Kidney (tissue), 14 donors: ENCODE data around the gene SYTL5. TPM values are rescaled to one million over a fixed set of nuclear protein-coding genes. Genes with fewer than 3 reads are reported as not detected.

Experiments used
- DNase-seq, 5 donors: peaks; one replicate each; pipeline ENCODE4 v3.0.0-alpha.2; 2013 to 2020
- FAIRE-seq: peaks from 2 replicates; lab custom pipeline; 2012; peaks lifted over from hg19 to GRCh38; lab: Jason Lieb, UNC
- H3K27ac ChIP-seq, 2 donors: one replicate each; pipeline ENCODE4 v1.7.0; 2013; ENCODE audit warnings: low read depth in 2 of 2, low read length in 2 of 2, inconsistent platforms in 1 of 2
- H3K27me3 ChIP-seq: one replicate; pipeline ENCODE4 v1.7.1; 2013; ENCODE audit warnings: low read length, inconsistent platforms; ENCODE audit not compliant: control insufficient read depth, insufficient read depth
- H3K36me3 ChIP-seq, 3 donors: one replicate each; pipeline versions ENCODE4 v1.7.0 to v1.7.1; 2013; ENCODE audit warnings: low read length in 3 of 3, control low read depth in 1 of 3, inconsistent platforms in 1 of 3; ENCODE audit not compliant: insufficient read depth in 3 of 3, control insufficient read depth in 2 of 3
- H3K4me1 ChIP-seq, 3 donors: one replicate each; pipeline versions ENCODE4 v1.7.0 to v1.7.1; 2013; ENCODE audit warnings: low read length in 3 of 3, inconsistent platforms in 1 of 3, low read depth in 1 of 3; ENCODE audit not compliant: control insufficient read depth in 2 of 3, insufficient read depth in 2 of 3
- H3K4me3 ChIP-seq, 3 donors: one replicate each; pipeline versions ENCODE4 v1.7.0 to v1.8.1; 2013; ENCODE audit warnings: low read length in 3 of 3, control low read depth in 1 of 3, inconsistent platforms in 1 of 3
- H3K9ac ChIP-seq, 3 donors: one replicate each; pipeline versions ENCODE4 v1.7.0 to v1.7.1; 2013; ENCODE audit warnings: low read length in 3 of 3, control low read depth in 1 of 3, inconsistent platforms in 1 of 3
- H3K9me3 ChIP-seq, 3 donors: one replicate each; pipeline versions ENCODE4 v1.7.0 to v1.7.1; 2013; ENCODE audit warnings: low read length in 3 of 3, control low read depth in 1 of 3, inconsistent platforms in 1 of 3; ENCODE audit not compliant: control insufficient read depth in 2 of 3, insufficient read depth in 1 of 3
- intact Hi-C: fragments of 100-400 bp; cut with DNase I; formaldehyde crosslinking; loops from one replicate; pipeline ENCODE4 v1.11.1; 2022
- polyA plus RNA-seq: library from polyadenylated mRNA; stranded (reverse); fragments of 350-450 nt; fragmentation: Illumina TruSeq; extraction: RNeasy Lipid Tissue Mini Kit (QIAGEN cat#74804); gene quantifications from one replicate; pipeline ENCODE4 v1.2.3, GENCODE V29; 2014; ENCODE audit warnings: low read depth, low replicate concordance; ENCODE audit not compliant: insufficient read depth
- total RNA-seq: library from RNA; stranded (reverse); fragmentation: NEBNext Ultra II Directional; extraction: Animal tissue kit (Norgen Biotek cat#: 25700); gene quantifications from one replicate; pipeline ENCODE4 v1.2.1, GENCODE V29; 2021
- TF ChIP-seq, protein P1 (sequence below): IDR thresholded peaks from 3 replicates; pipeline ENCODE4 v1.5.1; 2012; ENCODE audit warnings: mild to moderate bottlenecking, moderate library complexity, borderline replicate concordance; ENCODE audit not compliant: insufficient read depth; ENCODE audit errors: extremely low read depth
- donor health status: control.
- donor health status: control.
- donor health status: control.
- donor health status: control.
- donor health status: control.
- donor health status: DM: yes; HTN: yes; CAD: no.
- donor health status: Normal renal cell carcinoma (clear cell type).

Gene SYTL5
- total and polyA plus RNA-seq, 2 donors from 2014 or later, result 0.65 to 0.69 TPM

DNA sequence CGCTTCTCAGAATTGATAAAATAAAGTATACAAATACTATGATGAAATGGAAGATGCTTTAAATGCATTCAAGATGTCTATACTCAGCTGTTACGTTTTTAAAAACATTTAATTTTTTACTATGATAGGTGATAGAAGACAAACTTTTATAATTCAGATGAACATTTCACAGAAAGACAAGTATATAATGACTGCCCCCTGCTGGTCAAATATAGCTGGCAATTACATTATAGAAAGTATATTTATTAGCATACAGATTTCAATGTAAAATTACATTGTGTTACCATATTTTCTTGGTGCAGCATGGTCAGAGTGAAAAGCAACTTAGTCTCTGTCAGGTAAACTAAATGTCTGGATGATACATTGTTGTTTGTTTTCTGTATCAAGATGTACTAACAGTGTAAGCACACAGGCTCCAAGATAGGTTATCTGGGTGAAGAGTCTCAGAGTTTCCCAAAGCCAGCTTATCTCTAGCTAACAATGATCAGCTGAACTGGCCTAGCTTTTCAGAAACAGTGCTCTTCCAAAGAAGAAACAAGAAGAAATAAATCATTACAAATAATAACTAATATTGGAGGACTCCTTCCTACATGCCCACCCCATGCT is 160.2 kb downstream of the SYTL5 start:
- Histone ChIP-seq H3K9ac (no peak overlapping the region), H3K9me3 (no peaks in the 10 kb centered on the region), H3K36me3 (no peaks in the 10 kb centered on the region), H3K4me3 (no peak overlapping the region), H3K27ac (no peak overlapping the region), H3K27me3 (peaks cover 1% of the 10 kb centered on the region), H3K4me1 (peaks cover 0 to 3% (median 0%) of the 10 kb centered on the region in 3 donors)
- TF ChIP-seq, protein P1, sequence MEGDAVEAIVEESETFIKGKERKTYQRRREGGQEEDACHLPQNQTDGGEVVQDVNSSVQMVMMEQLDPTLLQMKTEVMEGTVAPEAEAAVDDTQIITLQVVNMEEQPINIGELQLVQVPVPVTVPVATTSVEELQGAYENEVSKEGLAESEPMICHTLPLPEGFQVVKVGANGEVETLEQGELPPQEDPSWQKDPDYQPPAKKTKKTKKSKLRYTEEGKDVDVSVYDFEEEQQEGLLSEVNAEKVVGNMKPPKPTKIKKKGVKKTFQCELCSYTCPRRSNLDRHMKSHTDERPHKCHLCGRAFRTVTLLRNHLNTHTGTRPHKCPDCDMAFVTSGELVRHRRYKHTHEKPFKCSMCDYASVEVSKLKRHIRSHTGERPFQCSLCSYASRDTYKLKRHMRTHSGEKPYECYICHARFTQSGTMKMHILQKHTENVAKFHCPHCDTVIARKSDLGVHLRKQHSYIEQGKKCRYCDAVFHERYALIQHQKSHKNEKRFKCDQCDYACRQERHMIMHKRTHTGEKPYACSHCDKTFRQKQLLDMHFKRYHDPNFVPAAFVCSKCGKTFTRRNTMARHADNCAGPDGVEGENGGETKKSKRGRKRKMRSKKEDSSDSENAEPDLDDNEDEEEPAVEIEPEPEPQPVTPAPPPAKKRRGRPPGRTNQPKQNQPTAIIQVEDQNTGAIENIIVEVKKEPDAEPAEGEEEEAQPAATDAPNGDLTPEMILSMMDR, result peak; percentile 53
- FAIRE-seq (peak; percentile 97), DNase-seq (peak in 2 of 5 donors; percentile 32 to 39)
- intact Hi-C loops, result loop anchor here (5.0 kb wide), 1 partner anchor 239 kb away; no protein-coding TSS in a partner anchor

DNA sequence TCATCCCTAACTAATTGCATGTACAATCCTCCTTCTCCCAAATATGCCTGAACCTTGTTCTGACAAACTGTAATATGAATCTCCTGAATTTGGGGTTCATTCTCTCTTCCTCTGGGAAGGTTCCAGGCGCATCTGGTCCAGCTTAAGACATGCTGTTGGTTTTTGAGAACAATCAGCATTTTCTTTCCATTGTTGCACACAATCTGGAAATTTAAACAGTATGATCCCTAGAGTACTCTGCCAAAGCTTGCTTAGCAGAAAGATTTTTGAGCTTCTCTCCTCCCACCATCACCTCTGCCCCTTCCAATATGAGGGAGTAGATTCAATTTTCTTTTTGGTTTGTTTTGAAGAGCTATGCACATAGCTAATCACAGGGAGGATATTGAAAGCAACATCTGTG is 164.2 kb downstream of the SYTL5 start:
- FAIRE-seq, result no peak
- Histone ChIP-seq H3K36me3 (no peaks in the 10 kb centered on the region), H3K4me3 (no peak overlapping the region), H3K4me1 (peaks cover 0 to 3% (median 0%) of the 10 kb centered on the region in 3 donors), H3K27me3 (peaks cover 2% of the 10 kb centered on the region), H3K9me3 (no peaks in the 10 kb centered on the region), H3K27ac (no peak overlapping the region), H3K9ac (no peak overlapping the region)
- no peak for DNase-seq
- TF ChIP-seq, protein P1, result no peak
- intact Hi-C loops, result no loop called here

DNA sequence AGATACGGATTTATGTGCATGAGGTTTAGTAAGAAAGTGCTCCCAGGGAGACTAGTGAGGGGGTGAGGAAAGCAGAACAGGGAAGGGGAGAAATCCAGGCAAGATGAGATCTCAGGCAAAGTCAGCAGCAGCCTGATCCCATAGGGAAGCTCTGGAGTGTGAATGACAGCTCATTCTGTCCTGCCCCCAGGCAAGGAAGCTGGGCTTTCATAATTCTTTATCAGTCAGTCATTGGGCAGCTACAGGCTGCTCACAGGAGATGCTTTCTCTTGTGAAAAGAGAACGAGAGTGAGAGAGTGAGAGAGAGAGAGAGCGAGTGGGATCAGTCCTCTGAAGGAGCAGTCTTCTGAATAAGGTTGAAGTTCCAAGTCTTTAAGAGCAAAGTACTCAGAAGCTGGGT is 166.2 kb downstream of the SYTL5 start:
- DNase-seq, result no peak
- FAIRE-seq, result no peak
- H3K9ac ChIP-seq, result no peak overlapping the region
- H3K4me1 ChIP-seq, result no peaks in the 10 kb centered on the region
- H3K27ac ChIP-seq, result no peak overlapping the region
- H3K27me3 ChIP-seq, result peaks cover 2% of the 10 kb centered on the region
- H3K4me3 ChIP-seq, result no peak overlapping the region
- H3K36me3 ChIP-seq, result no peaks in the 10 kb centered on the region
- no peaks in the 10 kb centered on the region for H3K9me3 ChIP-seq
- TF ChIP-seq, protein P1, result no peak
- intact Hi-C loops, result no loop called here

DNA sequence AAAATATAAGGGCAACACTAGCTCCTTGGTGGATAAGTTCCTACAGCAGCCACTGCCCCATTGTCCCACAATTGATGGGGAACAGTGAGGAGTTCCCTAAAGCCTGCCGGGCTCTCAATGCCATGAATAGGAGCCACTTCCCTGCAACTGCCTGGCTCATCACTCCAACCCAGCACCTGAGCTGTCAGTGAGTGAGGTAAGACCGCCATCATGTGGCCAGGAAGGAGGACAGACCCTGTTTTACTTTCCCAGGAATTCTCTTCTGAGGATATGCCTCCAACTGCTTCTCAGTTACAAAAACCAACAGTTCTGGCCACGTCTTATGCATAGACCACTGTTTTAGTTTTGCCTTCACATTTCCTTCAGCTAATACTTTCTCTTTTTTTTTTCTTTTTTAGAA is 168.8 kb downstream of the SYTL5 start:
- H3K9ac ChIP-seq, result no peak overlapping the region
- intact Hi-C loops, result no loop called here
- H3K4me1 ChIP-seq, result no peaks in the 10 kb centered on the region
- no peak overlapping the region for H3K27ac ChIP-seq
- TF ChIP-seq, protein P1, result peak; percentile 44
- DNase-seq (peak in 4 of 5 donors; percentile 45 to 62 (median 54)), FAIRE-seq (no peak)
- H3K27me3 ChIP-seq, result peaks cover 5% of the 10 kb centered on the region
- H3K9me3 ChIP-seq, result no peaks in the 10 kb centered on the region
- no peak overlapping the region for H3K4me3 ChIP-seq
- no peaks in the 10 kb centered on the region for H3K36me3 ChIP-seq
